Gastroesophageal sphincter (tissue), 3 donors: ENCODE results near the gene TMCC3.

Experiments used
- CTCF ChIP-seq, 4 experiments: fragments of 200-600 bp in 2 of 4; fragments of 450-650 bp in 2 of 4; sonication (generic) in 1 of 4; IDR thresholded peaks; one replicate each; pipeline ENCODE4 v1.5.1; 2017 to 2019; ENCODE audit warnings: antibody characterized with exemption in 4 of 4, mild to moderate bottlenecking in 2 of 4, moderate library complexity in 2 of 4
- POLR2A ChIP-seq, 2 donors: fragments of 450-650 bp; IDR thresholded peaks; one replicate each; pipeline ENCODE4 v1.6.1; 2017; ENCODE audit warnings: antibody characterized with exemption in 2 of 2, mild to moderate bottlenecking in 2 of 2, moderate library complexity in 1 of 2

DNA sequence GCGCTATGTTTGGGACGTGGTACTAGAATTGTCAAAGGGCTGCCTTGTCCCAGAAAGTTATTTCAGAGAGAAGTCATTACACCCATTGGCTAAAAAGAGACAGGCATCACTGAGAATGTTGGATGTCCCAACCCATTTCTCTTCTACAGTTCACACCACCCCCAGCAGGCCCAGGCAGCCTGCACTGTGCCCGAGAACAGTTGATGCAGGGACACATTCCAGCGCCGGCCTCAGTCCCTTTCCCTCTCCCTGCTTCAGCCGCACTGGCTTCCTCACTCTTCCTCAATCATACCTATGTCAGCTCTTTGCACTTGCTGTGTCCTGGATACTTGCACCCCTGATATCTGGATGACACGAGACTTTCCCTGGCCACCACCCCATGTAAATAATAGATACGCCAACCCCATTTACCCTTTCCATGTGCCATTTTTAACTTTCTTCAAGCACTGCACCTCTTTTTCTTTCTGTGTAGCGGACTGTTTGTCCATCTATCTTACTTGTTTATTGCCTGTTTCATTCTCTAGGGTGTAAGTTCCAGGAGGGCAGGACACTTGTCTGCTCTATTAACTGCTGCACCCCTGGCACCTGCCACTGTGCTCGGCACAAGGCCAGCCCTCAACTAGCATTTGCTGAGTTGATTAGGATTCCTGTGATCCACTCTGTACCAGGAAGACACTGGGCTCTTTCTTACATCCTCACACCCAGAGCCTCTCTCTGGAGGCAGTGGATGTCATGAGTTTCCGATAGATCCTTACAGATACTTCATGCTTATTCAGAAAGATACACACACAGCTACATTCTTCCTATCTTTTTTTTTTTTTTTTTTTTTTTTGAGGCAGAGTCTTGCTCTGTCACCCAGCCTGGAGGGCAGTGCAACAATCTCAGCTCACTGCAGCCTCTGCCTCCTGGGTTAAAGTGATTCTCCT is 114.1 kb downstream of the TMCC3 start:
- TF ChIP-seq POLR2A (IDR thresholded peaks at IDR 0.05) = no peak
- TF ChIP-seq CTCF (IDR thresholded peaks at IDR 0.05) = no peak
